Neuronal stem cell (in vitro differentiated cells): Measurements from ENCODE around the gene PIMREG.

Experiments
- DNase-seq: peaks from one replicate; pipeline ENCODE4 v3.0.0-alpha.2; 2013; ENCODE audit warnings: low spot score
- H2AFZ ChIP-seq: one replicate; pipeline ENCODE4 v1.6.1; 2013; ENCODE audit warnings: mild to moderate bottlenecking, low read length, inconsistent platforms
- H2AK5ac ChIP-seq: 2 replicates; pipeline ENCODE4 v1.6.1; 2013; ENCODE audit warnings: low read depth, mild to moderate bottlenecking, inconsistent platforms, low read length, moderate library complexity, mixed read lengths
- H2BK120ac ChIP-seq: 2 replicates; pipeline ENCODE4 v1.6.1; 2013; ENCODE audit warnings: low read depth, mild to moderate bottlenecking, inconsistent platforms, low read length, moderate library complexity, mixed read lengths
- H2BK12ac ChIP-seq: one replicate; pipeline ENCODE4 v1.6.1; 2013; ENCODE audit warnings: low read length, inconsistent platforms
- H2BK15ac ChIP-seq: 2 replicates; pipeline ENCODE4 v1.6.1; 2013; ENCODE audit warnings: mild to moderate bottlenecking, low read length, inconsistent platforms, mixed read lengths
- H2BK5ac ChIP-seq: one replicate; pipeline ENCODE4 v1.6.1; 2013; ENCODE audit warnings: inconsistent platforms, mild to moderate bottlenecking, low read length, moderate library complexity
- H3K14ac ChIP-seq: one replicate; pipeline ENCODE4 v1.6.1; 2013; ENCODE audit warnings: low read length, inconsistent platforms
- H3K18ac ChIP-seq: 2 replicates; pipeline ENCODE4 v1.6.1; 2013; ENCODE audit warnings: low read length, inconsistent platforms
- H3K23ac ChIP-seq: 2 replicates; pipeline ENCODE4 v1.6.1; 2013; ENCODE audit warnings: low read depth, mild to moderate bottlenecking, mixed read lengths, low read length, inconsistent platforms; ENCODE audit not compliant: poor library complexity
- H3K27ac ChIP-seq: replicated peaks from 3 replicates; pipeline ENCODE4 v1.5.1; 2013; ENCODE audit warnings: low read length, inconsistent platforms
- H3K27me3 ChIP-seq, 3 experiments: 2 replicates each; pipeline ENCODE4 v1.6.1; 2013; ENCODE audit warnings: low read length in 3 of 3, mild to moderate bottlenecking in 2 of 3, inconsistent platforms in 1 of 3, low read depth in 1 of 3, mixed read lengths in 1 of 3, moderate library complexity in 1 of 3; ENCODE audit not compliant: control insufficient read depth in 3 of 3, insufficient read depth in 3 of 3
- H3K36me3 ChIP-seq, 2 donors: replicated peaks in 1 of 2; 2 replicates each; pipeline ENCODE4 v1.6.1; 2013; ENCODE audit warnings: low read length in 2 of 2; ENCODE audit not compliant: control insufficient read depth in 2 of 2, insufficient read depth in 2 of 2
- H3K4ac ChIP-seq: 2 replicates; pipeline ENCODE4 v1.6.1; 2013; ENCODE audit warnings: inconsistent platforms, mild to moderate bottlenecking, low read length, moderate library complexity
- H3K4me1 ChIP-seq, 2 donors: 1 replicate in 1 of 2; 2 replicates in 1 of 2; pipeline ENCODE4 v1.6.1; 2013; ENCODE audit warnings: low read length in 2 of 2, low read depth in 1 of 2; ENCODE audit not compliant: control insufficient read depth in 2 of 2, insufficient read depth in 1 of 2
- H3K4me2 ChIP-seq: one replicate; pipeline ENCODE4 v1.6.1; 2013; ENCODE audit warnings: mild to moderate bottlenecking, low read length, inconsistent platforms; ENCODE audit not compliant: insufficient read depth, poor library complexity, severe bottlenecking
- H3K4me3 ChIP-seq, 2 donors: 2 replicates each; pipeline ENCODE4 v1.5.1; 2013; ENCODE audit warnings: low read length in 2 of 2, mild to moderate bottlenecking in 2 of 2, inconsistent platforms in 1 of 2, moderate library complexity in 1 of 2
- H3K79me1 ChIP-seq: one replicate; pipeline ENCODE4 v1.6.1; 2013; ENCODE audit warnings: low read depth, mild to moderate bottlenecking, inconsistent platforms, low read length, moderate library complexity
- H3K9ac ChIP-seq: one replicate; pipeline ENCODE4 v1.6.1; 2013; ENCODE audit warnings: mild to moderate bottlenecking, low read depth, low read length, inconsistent platforms; ENCODE audit not compliant: poor library complexity
- H3K9me3 ChIP-seq, 2 donors: replicated peaks in 1 of 2; 2 replicates each; pipeline versions ENCODE3 to v1.6.1; 2013; ENCODE audit warnings: low read length in 2 of 2, mild to moderate bottlenecking in 2 of 2, inconsistent platforms in 1 of 2, low read depth in 1 of 2, mixed read lengths in 1 of 2, moderate library complexity in 1 of 2; ENCODE audit not compliant: control insufficient read depth in 2 of 2, insufficient read depth in 1 of 2
- H4K8ac ChIP-seq: one replicate; pipeline ENCODE4 v1.6.1; 2013; ENCODE audit warnings: low read depth, mild to moderate bottlenecking, inconsistent platforms, low read length, moderate library complexity
- H4K91ac ChIP-seq: one replicate; pipeline ENCODE4 v1.6.1; 2013; ENCODE audit warnings: low read length, low read depth, mild to moderate bottlenecking, inconsistent platforms; ENCODE audit not compliant: poor library complexity
- WGBS, 2 donors: extraction: QIAGEN DNeasy Blood & Tissue Kit; methylation state at CpG; one replicate each; pipeline ENCODE4 v1.1.7; 2013; ENCODE audit warnings: missing lambda C conversion rate in 2 of 2, mixed read lengths in 1 of 2; ENCODE audit not compliant: insufficient read length in 2 of 2, insufficient replicate concordance in 1 of 2; ENCODE audit errors: extremely low coverage in 2 of 2; 5-methylcytosine and 5-hydroxymethylcytosine counted together

The PIMREG gene

DNA sequence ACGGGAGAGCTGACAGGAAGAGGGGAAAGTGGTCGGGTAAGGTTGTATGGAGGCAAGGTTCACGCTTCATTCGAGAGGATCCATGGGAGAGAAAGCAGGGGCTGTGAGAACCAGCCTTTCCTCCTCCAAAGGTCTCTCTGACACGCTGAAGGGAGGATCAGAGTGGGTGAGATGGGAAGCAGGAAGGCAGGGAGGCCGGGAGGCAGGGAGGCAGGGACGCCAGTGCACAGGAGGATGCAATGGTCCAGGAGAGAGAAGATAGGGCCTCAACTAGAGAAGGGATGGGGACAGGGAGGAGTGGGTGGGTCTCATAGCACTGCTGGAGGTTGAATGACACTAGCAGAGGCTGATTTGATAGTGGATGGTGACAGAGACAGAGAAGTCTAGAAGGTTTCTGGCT is 54.1 kb downstream of the PIMREG start:
- Histone ChIP-seq H3K4me3 (no peak overlapping the region), H3K27ac (no peak overlapping the region), H2AK5ac (peak overlapping the region; percentile 83), H3K27me3 (no peaks in the 10 kb centered on the region), H3K4ac (no peak overlapping the region), H3K79me1 (peaks cover 2% of the 10 kb centered on the region), H2AFZ (no peak overlapping the region), H2BK120ac (no peak overlapping the region), H3K4me1 (peaks cover 18 to 30% of the 10 kb centered on the region in 2 donors), H2BK12ac (no peak overlapping the region), H4K8ac (no peak overlapping the region), H3K36me3 (no peaks in the 10 kb centered on the region), H3K18ac (peak overlapping the region; percentile 80), H3K23ac (no peak overlapping the region), H4K91ac (no peak overlapping the region), H3K9ac (no peak overlapping the region), H2BK15ac (peak overlapping the region; percentile 93), H3K9me3 (no peaks in the 10 kb centered on the region), H3K4me2 (no peak overlapping the region), H2BK5ac (no peak overlapping the region), H3K14ac (no peak overlapping the region)
- WGBS, 2 donors, result no CpG with 5 or more reads among the region's 7 CpGs
- no peak for DNase-seq

DNA sequence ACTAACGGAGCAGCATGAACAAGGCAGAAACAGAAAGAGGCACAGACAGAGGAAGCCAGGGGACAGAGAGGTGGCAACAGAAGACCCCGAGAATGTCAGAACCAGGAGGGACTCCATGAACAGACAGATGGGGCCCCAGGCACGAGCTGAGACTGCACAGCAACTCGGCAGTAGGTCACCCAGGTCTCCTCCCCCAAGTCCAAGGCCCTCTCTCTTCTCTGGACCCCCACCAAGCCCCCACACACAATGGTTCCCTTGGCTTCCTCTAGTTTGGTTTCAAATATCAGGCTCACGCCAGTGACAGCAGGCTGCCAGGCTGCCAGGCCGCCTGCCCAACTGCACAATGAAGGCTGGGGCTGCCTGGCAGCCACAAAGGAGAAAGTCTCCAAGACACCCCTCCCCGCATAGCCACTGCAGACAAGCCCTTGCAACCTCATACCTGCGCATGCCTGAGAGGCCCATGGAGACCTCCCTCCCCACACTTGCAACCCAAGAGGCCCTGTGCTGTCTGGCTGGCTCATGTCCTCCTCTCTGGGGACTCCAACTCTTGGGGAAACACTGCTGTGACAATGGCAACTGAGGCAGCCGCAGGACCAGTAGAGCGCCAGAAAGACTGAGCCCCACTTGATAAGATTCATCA is 54.8 kb downstream of the PIMREG start:
- no peak overlapping the region for H2BK120ac ChIP-seq
- no peak overlapping the region for H3K27ac ChIP-seq
- no peaks in the 10 kb centered on the region for H3K36me3 ChIP-seq
- H4K91ac ChIP-seq, result no peak overlapping the region
- peaks cover 18 to 30% of the 10 kb centered on the region in 2 donors for H3K4me1 ChIP-seq
- H2BK12ac ChIP-seq, result no peak overlapping the region
- H3K23ac ChIP-seq, result peak overlapping the region; percentile 38
- no peak overlapping the region for H4K8ac ChIP-seq
- H2AFZ ChIP-seq, result no peak overlapping the region
- no peak for DNase-seq
- no peak overlapping the region for H3K9ac ChIP-seq
- H2BK5ac ChIP-seq, result no peak overlapping the region
- H3K4ac ChIP-seq, result no peak overlapping the region
- no peak overlapping the region for H2BK15ac ChIP-seq
- no peak overlapping the region for H3K4me3 ChIP-seq
- H3K9me3 ChIP-seq, result no peaks in the 10 kb centered on the region
- no peak overlapping the region for H3K14ac ChIP-seq
- H3K4me2 ChIP-seq, result no peak overlapping the region
- H3K79me1 ChIP-seq, result peaks cover 2% of the 10 kb centered on the region
- no CpG with 5 or more reads among the region's 10 CpGs for WGBS, 2 donors
- peak overlapping the region; percentile 51 for H3K18ac ChIP-seq
- H3K27me3 ChIP-seq, result no peaks in the 10 kb centered on the region
- peak overlapping the region; percentile 83 for H2AK5ac ChIP-seq
